AG04450 (cell line): ENCODE data around the gene IFNGR2. TPM values are rescaled to one million over a fixed set of nuclear protein-coding genes. Genes with fewer than 3 reads are reported as not detected.

Source experiments
- CTCF ChIA-PET: fragments of 300-600, 350-600 bp; formaldehyde crosslinking; extraction: SDS; loops from one replicate; lab custom pipeline; 2022; ENCODE audit warnings: antibody characterized with exemption, inconsistent platforms; lab: Charles Lee
- POLR2A ChIA-PET: fragments of 350-600 bp; formaldehyde crosslinking; extraction: SDS; loops from one replicate; lab custom pipeline; 2021; ENCODE audit warnings: antibody characterized with exemption, inconsistent platforms; lab: Yijun Ruan, JAX
- DNase-seq: peaks from one replicate; pipeline ENCODE4 v3.0.0-alpha.2; 2011; ENCODE audit warnings: low read depth, low spot score
- H3K27ac ChIP-seq: one replicate; pipeline ENCODE4 v1.5.1; 2012; ENCODE audit warnings: low read depth, low read length, control low read depth
- H3K27me3 ChIP-seq: one replicate; pipeline ENCODE4 v1.6.0; 2012; ENCODE audit warnings: low read length; ENCODE audit not compliant: control insufficient read depth, insufficient read depth
- H3K4me3 ChIP-seq: 2 replicates; pipeline ENCODE4 v1.5.1; 2011; ENCODE audit warnings: mild to moderate bottlenecking, low read depth, low read length, control low read depth
- H3K9me3 ChIP-seq: 2 replicates; pipeline ENCODE4 v1.5.1; 2012; ENCODE audit warnings: low read length; ENCODE audit not compliant: control insufficient read depth, insufficient read depth
- CTCF ChIP-seq: IDR thresholded peaks from 2 replicates; pipeline ENCODE4 v1.5.1; 2011; ENCODE audit warnings: low read depth, low read length, control low read depth, inconsistent platforms
- polyA plus RNA-seq: library from polyadenylated mRNA; depleted of rRNA; stranded (reverse); fragments of >200 nt; gene quantifications from 2 replicates; pipeline ENCODE4 v1.2.3, GENCODE V29; 2011

The IFNGR2 gene
- polyA plus RNA-seq, 1 experiment = 90.8 TPM

GRCh38 chr21:33388188-33388587, 15.0 kb upstream of the IFNGR2 start:
- DNase-seq = no peak
- Histone ChIP-seq H3K27ac (no peak overlapping the region), H3K4me3 (no peak overlapping the region), H3K27me3 (peaks cover 4% of the 10 kb centered on the region), H3K9me3 (no peaks in the 10 kb centered on the region)
- TF ChIP-seq CTCF = no peak
- ChIA-PET CTCF (interaction anchor here (1.1 kb wide), 1 partner anchor 27 kb away, joined by 5 read pairs; no protein-coding TSS in a partner anchor), POLR2A (no interaction called here)

- Histone ChIP-seq H3K27me3 (peaks cover 4% of the 10 kb centered on the region), H3K27ac (no peak overlapping the region), H3K4me3 (no peak overlapping the region), H3K9me3 (no peaks in the 10 kb centered on the region)
- no peak for TF ChIP-seq CTCF
- CTCF ChIA-PET = no interaction called here
- POLR2A ChIA-PET = no interaction called here
- no peak for DNase-seq
Measured at GRCh38 chr21:33390479-33390878, 12.7 kb upstream of the IFNGR2 start.

- DNase-seq = no peak
- Histone ChIP-seq H3K27ac (no peak overlapping the region), H3K4me3 (no peak overlapping the region), H3K27me3 (peaks cover 4% of the 10 kb centered on the region), H3K9me3 (no peaks in the 10 kb centered on the region)
- CTCF ChIA-PET = interaction anchor here (1.3 kb wide), 1 partner anchor 30 kb away, joined by 3 read pairs; no protein-coding TSS in a partner anchor
- POLR2A ChIA-PET = interaction anchor here (0.9 kb wide), 1 partner anchor 12 kb away, joined by 3 read pairs; no protein-coding TSS in a partner anchor
- no peak for TF ChIP-seq CTCF
Measured at GRCh38 chr21:33391656-33392055, 11.6 kb upstream of the IFNGR2 start.

- H3K4me3 ChIP-seq = no peak overlapping the region
Measured at GRCh38 chr21:33392284-33392985, 10.8 kb upstream of the IFNGR2 start.

More at GRCh38 chr21:33392284-33392985, 10.8 kb upstream of the IFNGR2 start:
- Histone ChIP-seq H3K27ac (no peak overlapping the region), H3K27me3 (peaks cover 4% of the 10 kb centered on the region), H3K9me3 (no peaks in the 10 kb centered on the region)
- ChIA-PET CTCF (interaction anchor here (1.3 kb wide), 1 partner anchor 31 kb away, joined by 3 read pairs; no protein-coding TSS in a partner anchor), POLR2A (no interaction called here)
- TF ChIP-seq CTCF = no peak
- no peak for DNase-seq
